Astrocyte (in vitro differentiated cells and primary cell): ENCODE measurements around the gene FRA10AC1. TPM values are rescaled to one million over a fixed set of nuclear protein-coding genes. Genes with fewer than 3 reads are reported as not detected.
A peak's percentile ranks its signal among the peaks of the same experiment; 100 is the strongest.

ENCODE experiments used
- DNase-seq: peaks from one replicate; pipeline ENCODE4 v3.0.0-alpha.2; 2010; ENCODE audit warnings: low read depth
- FAIRE-seq: peaks from 2 replicates; lab custom pipeline; 2011; peaks lifted over from hg19 to GRCh38; lab: Jason Lieb, UNC
- H2AFZ ChIP-seq: 2 replicates; pipeline ENCODE4 v1.6.0; 2012; ENCODE audit warnings: low read depth, low read length, inconsistent platforms
- H3K27ac ChIP-seq: 2 replicates; pipeline ENCODE4 v1.5.1; 2011; ENCODE audit warnings: low read depth, low read length, inconsistent platforms
- H3K27me3 ChIP-seq: 2 replicates; pipeline ENCODE4 v1.6.0; 2011; ENCODE audit warnings: low read length, inconsistent platforms; ENCODE audit not compliant: insufficient read depth
- H3K36me3 ChIP-seq: 2 replicates; pipeline ENCODE4 v1.5.1; 2011; ENCODE audit warnings: low read length, inconsistent platforms; ENCODE audit not compliant: insufficient read depth
- H3K4me1 ChIP-seq: 2 replicates; pipeline ENCODE4 v1.5.1; 2011; ENCODE audit warnings: low read length, inconsistent platforms; ENCODE audit not compliant: insufficient read depth
- H3K4me2 ChIP-seq: 2 replicates; pipeline ENCODE4 v1.6.0; 2012; ENCODE audit warnings: low read length, inconsistent platforms
- H3K4me3 ChIP-seq: 2 replicates; pipeline ENCODE4 v1.5.1; 2011; ENCODE audit warnings: low read depth, mild to moderate bottlenecking, low read length, inconsistent platforms; ENCODE audit not compliant: insufficient read depth
- H3K79me2 ChIP-seq: 2 replicates; pipeline ENCODE4 v1.6.0; 2012; ENCODE audit warnings: mild to moderate bottlenecking, low read length, inconsistent platforms; ENCODE audit not compliant: insufficient read depth
- H3K9ac ChIP-seq: 2 replicates; pipeline ENCODE4 v1.6.0; 2012; ENCODE audit warnings: mild to moderate bottlenecking, low read length, inconsistent platforms
- H3K9me3 ChIP-seq: 2 replicates; pipeline ENCODE4 v1.5.1; 2012; ENCODE audit warnings: low read depth, mild to moderate bottlenecking, low read length, inconsistent platforms; ENCODE audit not compliant: insufficient read depth
- H4K20me1 ChIP-seq: 2 replicates; pipeline ENCODE4 v1.6.0; 2012; ENCODE audit warnings: low read length, inconsistent platforms; ENCODE audit not compliant: insufficient read depth
- H3K27ac Mint-ChIP-seq: one replicate; pipeline ENCODE4 v1.8.0; 2021; ENCODE audit warnings: mild to moderate bottlenecking, mixed read lengths; ENCODE audit not compliant: unreplicated experiment
- H3K27me3 Mint-ChIP-seq: one replicate; pipeline ENCODE4 v1.8.0; 2021; ENCODE audit warnings: low read depth, mixed read lengths; ENCODE audit not compliant: unreplicated experiment
- H3K36me3 Mint-ChIP-seq: one replicate; pipeline ENCODE4 v1.8.0; 2021; ENCODE audit warnings: low read depth, mixed read lengths; ENCODE audit not compliant: unreplicated experiment
- H3K4me1 Mint-ChIP-seq: one replicate; pipeline ENCODE4 v1.8.0; 2021; ENCODE audit warnings: low read depth, mixed read lengths; ENCODE audit not compliant: unreplicated experiment
- H3K4me3 Mint-ChIP-seq: one replicate; pipeline ENCODE4 v1.8.0; 2021; ENCODE audit warnings: mild to moderate bottlenecking, moderate library complexity, mixed read lengths; ENCODE audit not compliant: unreplicated experiment
- H3K9me3 Mint-ChIP-seq: one replicate; pipeline ENCODE4 v1.8.0; 2021; ENCODE audit warnings: mild to moderate bottlenecking, mixed read lengths; ENCODE audit not compliant: unreplicated experiment
- CTCF ChIP-seq: IDR thresholded peaks from 2 replicates; pipeline ENCODE4 v1.5.1; 2011; ENCODE audit warnings: low read depth, mild to moderate bottlenecking, inconsistent platforms, low read length, moderate library complexity; ENCODE audit not compliant: insufficient read depth
- EZH2 ChIP-seq: IDR thresholded peaks from 2 replicates; pipeline ENCODE4 v1.6.1; 2012; ENCODE audit warnings: mild to moderate bottlenecking, low read length, inconsistent platforms; ENCODE audit not compliant: insufficient read depth
- total RNA-seq: library from RNA; stranded (reverse); gene quantifications from 2 replicates; pipeline ENCODE4 v1.2.1, GENCODE V29; 2021

Gene FRA10AC1
- total RNA-seq, 1 donor from 2014 or later, result 13.2 TPM

GRCh38 chr10:93703841-93704240, 1.4 kb upstream of the FRA10AC1 start:
- no peaks in the 10 kb centered on the region for H3K36me3 Mint-ChIP-seq
- no peaks in the 10 kb centered on the region for H3K9me3 ChIP-seq
- H3K27me3 ChIP-seq, result no peaks in the 10 kb centered on the region
- no peak overlapping the region for H3K4me3 Mint-ChIP-seq
- no peak overlapping the region for H3K4me2 ChIP-seq
- H3K27me3 Mint-ChIP-seq, result no peaks in the 10 kb centered on the region
- H3K4me1 ChIP-seq, result peaks cover 10% of the 10 kb centered on the region
- peaks cover 19% of the 10 kb centered on the region for H3K79me2 ChIP-seq
- H2AFZ ChIP-seq, result peak overlapping the region; percentile 55
- H3K27ac Mint-ChIP-seq, result no peak overlapping the region
- H4K20me1 ChIP-seq, result no peaks in the 10 kb centered on the region
- H3K4me1 Mint-ChIP-seq, result peaks cover 2% of the 10 kb centered on the region
- no peak overlapping the region for H3K9ac ChIP-seq
- no peak overlapping the region for H3K4me3 ChIP-seq
- no peak overlapping the region for H3K27ac ChIP-seq
- DNase-seq (no peak), FAIRE-seq (no peak)
- H3K36me3 ChIP-seq, result peaks cover 4% of the 10 kb centered on the region
- no peaks in the 10 kb centered on the region for H3K9me3 Mint-ChIP-seq
- TF ChIP-seq EZH2, result no peak
- no peak for TF ChIP-seq CTCF

- peak; percentile 2 for DNase-seq
- Histone ChIP-seq H3K36me3 (peaks cover 6% of the 10 kb centered on the region), H3K79me2 (peaks cover 19% of the 10 kb centered on the region), H3K27ac (peak overlapping the region; percentile 78), H2AFZ (peak overlapping the region; percentile 93), H3K4me3 (peak overlapping the region; percentile 92), H3K4me2 (peak overlapping the region; percentile 86), H3K9me3 (no peaks in the 10 kb centered on the region), H3K4me1 (peaks cover 10% of the 10 kb centered on the region), H4K20me1 (no peaks in the 10 kb centered on the region), H3K9ac (peak overlapping the region; percentile 97), H3K27me3 (no peaks in the 10 kb centered on the region)
- Mint-ChIP-seq H3K9me3 (no peaks in the 10 kb centered on the region), H3K27ac (no peak overlapping the region), H3K36me3 (no peaks in the 10 kb centered on the region), H3K27me3 (no peaks in the 10 kb centered on the region), H3K4me3 (no peak overlapping the region), H3K4me1 (peaks cover 2% of the 10 kb centered on the region)
- FAIRE-seq, result no peak
- TF ChIP-seq EZH2 (no peak), CTCF (no peak)
These were observed 674 bp upstream of the FRA10AC1 start for GRCh38 chr10:93703066-93703465.

GRCh38 chr10:93701866-93702209, 554 bp downstream of the FRA10AC1 start:
- Mint-ChIP-seq H3K36me3 (no peaks in the 10 kb centered on the region), H3K27ac (no peak overlapping the region), H3K27me3 (no peaks in the 10 kb centered on the region), H3K4me3 (no peak overlapping the region), H3K4me1 (peaks cover 2% of the 10 kb centered on the region), H3K9me3 (no peaks in the 10 kb centered on the region)
- Histone ChIP-seq H3K27me3 (no peaks in the 10 kb centered on the region), H3K79me2 (peaks cover 19% of the 10 kb centered on the region), H3K4me1 (peaks cover 10% of the 10 kb centered on the region), H3K4me2 (peak overlapping the region; percentile 94), H3K9ac (peak overlapping the region; percentile 97), H3K27ac (peak overlapping the region; percentile 85), H2AFZ (peak overlapping the region; percentile 93), H3K4me3 (peak overlapping the region; percentile 92), H4K20me1 (no peaks in the 10 kb centered on the region), H3K36me3 (peaks cover 13% of the 10 kb centered on the region), H3K9me3 (no peaks in the 10 kb centered on the region)
- DNase-seq, result peak; percentile 52
- TF ChIP-seq EZH2 (no peak), CTCF (no peak)
- FAIRE-seq, result no peak
